Astrocyte of the cerebellum (primary cell): ENCODE measurements around the gene DMPK.
"Not testable (repeated sequence)": the region's sequence is repeated elsewhere in the genome, so short reads cannot be mapped to it uniquely, and the experiment has no call there.

Experiments used
- DNase-seq: peaks from one replicate; pipeline ENCODE4 v3.0.0-alpha.2; 2011; ENCODE audit warnings: low read depth
- H3K4me3 ChIP-seq: 2 replicates; pipeline ENCODE4 v1.5.1; 2011; ENCODE audit warnings: mild to moderate bottlenecking, low read depth, low read length, moderate library complexity
- in situ Hi-C: cut with HindIII; loops from 2 replicates; pipeline ENCODE4 v1.10.0; 2017; ENCODE audit warnings: low sequenced_read_pairs
- TF ChIP-seq, protein P1 (sequence below): IDR thresholded peaks from 2 replicates; pipeline ENCODE4 v1.5.1; 2012; ENCODE audit warnings: low read length, low read depth, moderate library complexity, mild to moderate bottlenecking; ENCODE audit errors: missing control alignments

The DMPK gene

DNA sequence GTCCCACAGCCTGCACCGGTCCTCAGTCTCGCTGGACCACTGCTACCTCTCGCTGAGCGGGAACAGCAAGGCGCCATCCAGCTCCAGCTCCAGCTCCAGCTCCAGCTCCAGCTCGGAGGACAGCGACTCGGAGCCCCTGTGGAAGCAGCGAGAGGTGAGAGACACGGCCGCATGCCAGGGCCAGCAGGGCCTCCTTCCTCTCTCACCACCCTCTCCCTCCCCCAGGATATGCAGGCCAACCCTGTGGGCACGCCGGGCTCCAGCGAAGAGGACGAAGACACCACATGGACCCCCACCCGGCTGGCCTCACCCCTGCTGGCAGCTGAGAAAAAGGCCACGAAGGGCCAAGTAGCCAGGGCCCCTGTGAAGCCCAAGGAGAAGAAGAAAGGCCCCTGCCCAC is 20.6 kb downstream of the DMPK start:
- H3K4me3 ChIP-seq: no peak overlapping the region
- in situ Hi-C loops: no loop called here
- TF ChIP-seq, protein P1, sequence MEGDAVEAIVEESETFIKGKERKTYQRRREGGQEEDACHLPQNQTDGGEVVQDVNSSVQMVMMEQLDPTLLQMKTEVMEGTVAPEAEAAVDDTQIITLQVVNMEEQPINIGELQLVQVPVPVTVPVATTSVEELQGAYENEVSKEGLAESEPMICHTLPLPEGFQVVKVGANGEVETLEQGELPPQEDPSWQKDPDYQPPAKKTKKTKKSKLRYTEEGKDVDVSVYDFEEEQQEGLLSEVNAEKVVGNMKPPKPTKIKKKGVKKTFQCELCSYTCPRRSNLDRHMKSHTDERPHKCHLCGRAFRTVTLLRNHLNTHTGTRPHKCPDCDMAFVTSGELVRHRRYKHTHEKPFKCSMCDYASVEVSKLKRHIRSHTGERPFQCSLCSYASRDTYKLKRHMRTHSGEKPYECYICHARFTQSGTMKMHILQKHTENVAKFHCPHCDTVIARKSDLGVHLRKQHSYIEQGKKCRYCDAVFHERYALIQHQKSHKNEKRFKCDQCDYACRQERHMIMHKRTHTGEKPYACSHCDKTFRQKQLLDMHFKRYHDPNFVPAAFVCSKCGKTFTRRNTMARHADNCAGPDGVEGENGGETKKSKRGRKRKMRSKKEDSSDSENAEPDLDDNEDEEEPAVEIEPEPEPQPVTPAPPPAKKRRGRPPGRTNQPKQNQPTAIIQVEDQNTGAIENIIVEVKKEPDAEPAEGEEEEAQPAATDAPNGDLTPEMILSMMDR: no peak
- no peak for DNase-seq

DNA sequence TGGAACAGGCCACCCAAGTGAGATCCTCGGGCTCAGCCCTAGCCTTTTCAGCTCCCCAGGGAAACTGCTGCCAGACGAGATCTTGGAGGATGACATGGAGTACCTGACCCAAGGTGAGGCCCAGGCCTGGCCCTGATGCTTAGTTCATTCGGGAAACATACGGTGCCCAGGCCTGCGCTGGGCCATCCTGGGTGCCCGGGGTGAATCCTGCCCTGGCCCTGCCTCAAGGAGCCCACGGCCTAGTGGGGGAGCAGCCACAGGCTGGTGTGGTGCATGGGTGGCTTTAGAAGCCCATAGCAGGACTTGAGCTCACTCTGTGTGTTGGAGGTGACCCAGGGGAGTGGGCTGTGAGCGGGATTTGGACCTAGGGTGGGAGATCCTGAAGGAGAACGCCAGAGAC is 23.4 kb downstream of the DMPK start:
- TF ChIP-seq, protein P1: no peak
- no peak for DNase-seq
- in situ Hi-C loops: no loop called here
- no peak overlapping the region for H3K4me3 ChIP-seq

DNA sequence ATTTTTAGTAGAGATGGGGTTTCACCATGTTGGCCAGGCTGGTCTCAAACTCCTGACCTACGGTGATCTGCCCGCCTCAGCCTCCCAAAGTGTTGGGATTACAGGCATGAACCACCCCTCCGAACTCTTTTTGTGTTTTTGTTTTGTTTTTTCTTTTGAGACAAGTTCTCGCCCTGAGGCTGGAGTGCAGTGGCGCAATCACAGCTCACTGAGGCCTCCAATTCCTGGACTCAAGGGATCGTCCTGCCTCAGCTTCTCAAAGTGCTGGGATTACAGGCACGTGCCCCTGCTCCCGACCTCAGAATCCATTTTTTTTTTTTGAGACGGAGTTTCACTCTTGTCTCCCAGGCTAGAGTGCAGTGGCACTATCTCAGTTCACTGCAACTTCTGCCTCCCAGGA is 24.6 kb downstream of the DMPK start:
- TF ChIP-seq, protein P1: no peak
- in situ Hi-C loops: no loop called here
- no peak for DNase-seq
- no peak overlapping the region for H3K4me3 ChIP-seq

DNA sequence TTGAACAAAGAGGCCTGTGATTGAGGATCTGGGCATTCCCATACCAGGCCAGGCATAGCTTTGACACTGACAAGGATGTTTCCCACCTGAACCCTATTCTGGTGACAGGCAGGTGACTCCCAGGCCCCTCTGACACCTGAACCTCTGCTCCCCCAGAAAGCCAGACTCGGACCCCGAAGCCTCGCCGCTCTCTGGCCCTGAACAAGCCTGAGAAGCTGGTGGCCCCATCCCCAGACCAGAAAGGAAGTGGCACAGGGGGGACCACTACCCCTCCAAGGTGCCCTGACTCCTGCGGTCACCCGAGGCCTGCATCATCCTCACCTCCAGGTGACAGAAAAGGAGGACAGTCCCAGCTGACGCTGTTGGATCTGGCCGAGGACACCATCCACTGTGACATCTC is 28.0 kb downstream of the DMPK start:
- TF ChIP-seq, protein P1: no peak
- no peak overlapping the region for H3K4me3 ChIP-seq
- no peak for DNase-seq
- in situ Hi-C loops: no loop called here

DNA sequence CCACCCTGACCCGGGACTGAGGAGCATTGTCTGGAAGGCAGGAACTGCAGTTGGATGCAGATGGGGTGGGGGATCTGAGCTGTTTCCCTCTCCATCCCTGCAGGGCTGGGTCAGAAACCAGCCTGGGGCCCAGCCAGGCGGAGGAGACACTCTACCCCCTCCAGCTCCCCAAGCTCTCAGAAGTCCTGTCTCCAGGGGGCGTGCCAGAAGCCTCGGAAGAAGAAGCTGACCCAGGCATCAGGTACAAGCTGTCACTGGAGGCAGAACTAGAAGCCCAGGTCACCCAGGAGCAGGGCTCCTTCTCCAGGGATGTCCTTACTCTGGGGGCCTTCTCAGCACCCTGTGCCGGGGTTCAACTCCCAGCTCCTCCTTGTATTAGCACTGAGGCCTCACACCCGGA is 28.7 kb downstream of the DMPK start:
- in situ Hi-C loops: no loop called here

DNA sequence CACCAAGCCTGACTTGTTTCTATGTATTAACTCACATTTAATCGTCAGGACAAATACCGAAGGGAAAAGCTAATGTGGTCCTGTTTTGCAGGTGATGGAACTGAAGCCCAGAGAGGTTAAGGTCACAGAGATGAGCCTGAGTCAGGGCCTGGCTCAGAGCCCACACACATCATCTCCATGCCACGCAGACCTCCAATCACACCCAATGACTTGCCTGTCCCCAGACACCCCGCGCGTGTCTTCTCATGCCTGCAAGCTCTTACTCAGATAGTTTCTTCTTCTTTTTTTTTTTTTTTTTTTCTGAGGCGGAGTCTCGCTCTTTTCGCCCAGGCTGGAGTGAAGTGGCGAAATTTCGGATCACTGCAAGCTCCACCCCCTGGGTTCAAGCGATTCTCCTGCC is 29.7 kb downstream of the DMPK start:
- TF ChIP-seq, protein P1: no peak
- no peak overlapping the region for H3K4me3 ChIP-seq
- in situ Hi-C loops: no loop called here
- no peak for DNase-seq

More for the DNA sequence above, 28.7 kb downstream of the DMPK start:
- DNase-seq: no peak
- no peak overlapping the region for H3K4me3 ChIP-seq
- TF ChIP-seq, protein P1: no peak

DNA sequence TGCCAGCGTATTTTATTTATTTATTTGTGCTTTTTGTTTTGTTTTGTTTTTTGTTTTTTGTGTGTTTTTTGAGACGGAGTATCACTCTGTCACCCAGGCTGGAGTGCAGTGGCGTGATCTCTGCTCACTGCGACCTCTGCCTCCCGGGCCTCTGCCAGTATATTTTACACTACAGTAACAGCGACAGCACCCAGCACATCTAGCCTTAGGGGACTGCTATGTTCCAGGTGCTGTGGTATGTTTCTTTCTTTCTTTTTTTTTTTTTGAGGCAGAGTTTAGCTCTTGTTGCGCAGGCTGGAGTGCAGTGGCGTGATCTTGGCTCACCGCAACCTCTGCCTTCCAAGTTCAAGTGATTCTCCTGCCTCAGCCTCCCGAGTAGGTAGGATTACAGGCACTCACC is 30.8 kb downstream of the DMPK start:
- DNase-seq, in situ Hi-C loops, H3K4me3 ChIP-seq: not testable (repeated sequence)
